ENCODE measurements around the gene ACOT13. TPM values are rescaled to one million over a fixed set of nuclear protein-coding genes. Genes with fewer than 3 reads are reported as not detected.

The ACOT13 gene
- total RNA-seq: 2.9 TPM
- 10 to 100 TPM; 14.3 to 26.7 (median 17.2) TPM for polyA plus RNA-seq

- Histone ChIP-seq H3K4me1 (ENCODE audit: control insufficient read depth, insufficient read depth, low read length, poor library complexity, severe bottlenecking) (peaks cover 43% of the 10 kb centered on the region), H3K27me3 (ENCODE audit: control insufficient read depth, insufficient read depth, low read length) (no peaks in the 10 kb centered on the region), H3K27ac (ENCODE audit: insufficient read depth, low read length, poor library complexity, severe bottlenecking) (peak within 1 kb of the TSS; percentile 86), H3K9me3 (ENCODE audit: control insufficient read depth in 2 of 2, low read length in 2 of 2) (peaks cover 0 to 3% of the 10 kb centered on the region in 2 experiments), H3K36me3 (ENCODE audit: control insufficient read depth, insufficient read depth, low read length) (peaks cover 25% of the 10 kb centered on the region), H3K4me3 (ENCODE audit: low read depth, low read length) (peak within 1 kb of the TSS; percentile 97)
- Mint-ChIP-seq H3K9me3 (peaks cover 0 to 7% (median 0%) of the 10 kb centered on the region in 7 donors), H3K4me1 (peaks cover 42 to 71% (median 50%) of the 10 kb centered on the region in 4 donors), H3K27me3 (no peaks in the 10 kb centered on the region), H3K36me3 (peaks cover 27% of the 10 kb centered on the region), H3K4me3 (peak within 1 kb of the TSS; percentile 94 to 100 (median 99)), H3K27ac (peak within 1 kb of the TSS; percentile 96 to 99 (median 97))
- ATAC-seq (ENCODE audit: low read depth in 2 of 2) (peak; percentile 93 to 94), DNase-seq (peak; percentile 95 to 98 (median 96))
Observed at GRCh38 chr6:24666641-24667377, at the start of gene ACOT13, which contains the start of gene TDP2. Gene ACOT13 (plus strand): TSS chr6:24667077. CDS start chr6:24667264, 187 bp downstream. Gene TDP2 (minus strand): TSS chr6:24666899. CDS start chr6:24666862, 37 bp downstream.

GRCh38 chr6:24619661-24620060, 47.2 kb upstream of the ACOT13 start:
- H3K9me3 Mint-ChIP-seq: peaks cover 0 to 3% (median 0%) of the 10 kb centered on the region in 7 donors
- DNase-seq: no peak

DNA sequence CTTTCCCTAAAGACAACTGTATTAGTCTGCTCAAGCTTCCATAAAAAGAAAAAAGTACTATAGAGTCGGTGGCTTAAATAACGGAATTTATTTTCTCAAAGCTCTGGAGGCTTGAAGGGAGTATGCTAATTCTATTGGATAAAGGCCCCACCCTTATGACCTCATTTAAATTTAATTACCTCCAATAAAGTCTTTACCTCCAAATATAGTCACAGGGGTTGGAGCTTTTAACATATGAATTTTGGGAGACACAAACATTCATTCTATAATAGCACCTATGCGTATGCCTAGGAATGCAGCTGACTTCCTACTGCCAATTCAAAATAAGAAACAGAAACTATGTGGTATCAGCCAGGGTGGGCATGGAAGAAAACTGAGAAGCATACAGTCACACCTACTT, 46.2 kb upstream of the ACOT13 start:
- peaks cover 0 to 2% (median 0%) of the 10 kb centered on the region in 7 donors for H3K9me3 Mint-ChIP-seq
- no peak overlapping the region for H3K27ac Mint-ChIP-seq
- Histone ChIP-seq H3K36me3 (ENCODE audit: control insufficient read depth, insufficient read depth, low read length) (no peaks in the 10 kb centered on the region), H3K9me3 (ENCODE audit: control insufficient read depth in 2 of 2, low read length in 2 of 2) (no peaks in the 10 kb centered on the region), H3K27ac (ENCODE audit: insufficient read depth, low read length, poor library complexity, severe bottlenecking) (no peak overlapping the region), H3K4me1 (ENCODE audit: control insufficient read depth, insufficient read depth, low read length, poor library complexity, severe bottlenecking) (no peaks in the 10 kb centered on the region), H3K4me3 (ENCODE audit: low read depth, low read length) (no peak overlapping the region), H3K27me3 (ENCODE audit: control insufficient read depth, insufficient read depth, low read length) (peaks cover under 1% of the 10 kb centered on the region)
- no peak overlapping the region for H3K4me3 Mint-ChIP-seq
- H3K4me1 Mint-ChIP-seq: no peaks in the 10 kb centered on the region
- no peak for ATAC-seq (ENCODE audit: low read depth in 2 of 2)
- H3K36me3 Mint-ChIP-seq: no peaks in the 10 kb centered on the region
- no peak for DNase-seq
- H3K27me3 Mint-ChIP-seq: peaks cover 35% of the 10 kb centered on the region

More at GRCh38 chr6:24619661-24620060, 47.2 kb upstream of the ACOT13 start:
- Mint-ChIP-seq H3K4me1 (no peaks in the 10 kb centered on the region), H3K36me3 (no peaks in the 10 kb centered on the region), H3K4me3 (no peak overlapping the region), H3K27ac (no peak overlapping the region), H3K27me3 (peaks cover 40% of the 10 kb centered on the region)
- H3K9me3 ChIP-seq (ENCODE audit: control insufficient read depth in 2 of 2, low read length in 2 of 2): no peaks in the 10 kb centered on the region
- peaks cover 8% of the 10 kb centered on the region for H3K27me3 ChIP-seq (ENCODE audit: control insufficient read depth, insufficient read depth, low read length)
- H3K27ac ChIP-seq (ENCODE audit: insufficient read depth, low read length, poor library complexity, severe bottlenecking): no peak overlapping the region
- no peak for ATAC-seq (ENCODE audit: low read depth in 2 of 2)
- H3K4me3 ChIP-seq (ENCODE audit: low read depth, low read length): no peak overlapping the region
- no peaks in the 10 kb centered on the region for H3K4me1 ChIP-seq (ENCODE audit: control insufficient read depth, insufficient read depth, low read length, poor library complexity, severe bottlenecking)
- no peaks in the 10 kb centered on the region for H3K36me3 ChIP-seq (ENCODE audit: control insufficient read depth, insufficient read depth, low read length)

- no peaks in the 10 kb centered on the region for H3K4me1 Mint-ChIP-seq
- peaks cover 0 to 1% (median 0%) of the 10 kb centered on the region in 7 donors for H3K9me3 Mint-ChIP-seq
- peaks cover 0 to 2% of the 10 kb centered on the region in 2 experiments for H3K9me3 ChIP-seq (ENCODE audit: control insufficient read depth in 2 of 2, low read length in 2 of 2)
- H3K4me1 ChIP-seq (ENCODE audit: control insufficient read depth, insufficient read depth, low read length, poor library complexity, severe bottlenecking): no peaks in the 10 kb centered on the region
- no peak for ATAC-seq (ENCODE audit: low read depth in 2 of 2)
- H3K27me3 ChIP-seq (ENCODE audit: control insufficient read depth, insufficient read depth, low read length): no peaks in the 10 kb centered on the region
- no peak overlapping the region for H3K4me3 Mint-ChIP-seq
- no peak for DNase-seq
- no peak overlapping the region for H3K27ac ChIP-seq (ENCODE audit: insufficient read depth, low read length, poor library complexity, severe bottlenecking)
- no peaks in the 10 kb centered on the region for H3K36me3 Mint-ChIP-seq
- H3K36me3 ChIP-seq (ENCODE audit: control insufficient read depth, insufficient read depth, low read length): no peaks in the 10 kb centered on the region
- H3K4me3 ChIP-seq (ENCODE audit: low read depth, low read length): no peak overlapping the region
- peaks cover 34% of the 10 kb centered on the region for H3K27me3 Mint-ChIP-seq
- H3K27ac Mint-ChIP-seq: no peak overlapping the region
Observed at GRCh38 chr6:24621626-24622289, 45.1 kb upstream of the ACOT13 start.

DNA sequence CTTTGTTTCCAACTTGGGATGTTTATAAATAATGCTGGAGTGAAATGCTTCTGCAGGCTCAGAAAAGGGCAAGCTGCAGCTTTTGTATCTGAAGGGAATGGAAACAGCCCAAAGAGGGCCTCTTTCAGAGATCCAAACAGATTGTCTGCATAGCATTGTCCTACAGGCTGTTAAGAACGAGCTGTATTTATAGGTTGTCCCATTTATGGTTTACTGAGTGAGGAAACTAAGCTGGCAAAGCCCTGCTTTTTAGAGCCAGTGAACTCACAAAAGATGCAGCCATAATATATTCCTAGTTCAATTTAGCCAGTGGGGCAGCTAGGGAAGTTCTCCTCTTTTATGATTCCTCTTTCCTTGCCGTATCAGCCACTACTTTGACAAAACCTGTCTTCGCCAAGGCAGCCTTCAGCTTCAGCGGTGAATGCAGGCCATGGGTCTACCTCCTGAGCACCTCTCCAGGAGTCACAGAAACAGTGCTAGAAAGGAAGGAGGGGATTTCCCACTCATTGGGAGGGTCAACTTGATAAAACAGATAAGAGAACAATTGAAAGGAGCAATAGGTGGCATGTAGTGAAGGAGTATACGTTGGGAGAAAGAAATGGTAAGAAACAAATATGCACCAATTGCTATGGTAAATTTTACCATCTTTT, 35.9 kb upstream of the ACOT13 start:
- DNase-seq (no peak), ATAC-seq (ENCODE audit: low read depth in 2 of 2) (no peak)
- Histone ChIP-seq H3K27ac (ENCODE audit: insufficient read depth, low read length, poor library complexity, severe bottlenecking) (no peak overlapping the region), H3K4me1 (ENCODE audit: control insufficient read depth, insufficient read depth, low read length, poor library complexity, severe bottlenecking) (no peaks in the 10 kb centered on the region), H3K27me3 (ENCODE audit: control insufficient read depth, insufficient read depth, low read length) (peaks cover 32% of the 10 kb centered on the region), H3K4me3 (ENCODE audit: low read depth, low read length) (no peak overlapping the region), H3K9me3 (ENCODE audit: control insufficient read depth in 2 of 2, low read length in 2 of 2) (no peaks in the 10 kb centered on the region), H3K36me3 (ENCODE audit: control insufficient read depth, insufficient read depth, low read length) (no peaks in the 10 kb centered on the region)
- Mint-ChIP-seq H3K4me1 (no peaks in the 10 kb centered on the region), H3K4me3 (no peak overlapping the region), H3K27ac (no peak overlapping the region), H3K27me3 (peaks cover 54% of the 10 kb centered on the region), H3K36me3 (no peaks in the 10 kb centered on the region), H3K9me3 (peaks cover 0 to 1% (median 0%) of the 10 kb centered on the region in 7 donors)

DNA sequence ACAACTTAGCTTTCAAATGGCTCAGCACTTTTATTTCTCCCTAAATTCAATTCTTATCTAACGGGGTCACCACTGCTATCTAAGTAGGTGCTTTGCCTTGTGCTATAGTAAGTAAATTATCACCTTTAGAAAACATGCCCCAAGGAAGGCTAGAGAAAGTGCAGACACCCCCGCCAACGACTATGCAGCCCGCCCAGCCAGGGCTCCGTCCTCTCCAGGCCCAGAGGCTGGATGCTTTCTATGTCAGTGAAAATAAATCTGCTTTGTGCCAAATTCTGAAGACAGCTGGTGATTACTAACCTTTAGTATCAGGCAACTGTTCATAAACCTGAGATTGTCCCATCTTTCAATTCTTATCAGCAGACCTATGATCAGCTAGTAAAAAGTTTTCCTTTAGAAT, 35.2 kb upstream of the ACOT13 start:
- Histone ChIP-seq H3K27ac (ENCODE audit: insufficient read depth, low read length, poor library complexity, severe bottlenecking) (no peak overlapping the region), H3K9me3 (ENCODE audit: control insufficient read depth in 2 of 2, low read length in 2 of 2) (no peaks in the 10 kb centered on the region), H3K36me3 (ENCODE audit: control insufficient read depth, insufficient read depth, low read length) (no peaks in the 10 kb centered on the region), H3K27me3 (ENCODE audit: control insufficient read depth, insufficient read depth, low read length) (peaks cover 34% of the 10 kb centered on the region), H3K4me1 (ENCODE audit: control insufficient read depth, insufficient read depth, low read length, poor library complexity, severe bottlenecking) (no peaks in the 10 kb centered on the region), H3K4me3 (ENCODE audit: low read depth, low read length) (no peak overlapping the region)
- Mint-ChIP-seq H3K27me3 (peaks cover 59% of the 10 kb centered on the region), H3K36me3 (no peaks in the 10 kb centered on the region), H3K9me3 (peaks cover 0 to 1% (median 0%) of the 10 kb centered on the region in 7 donors), H3K27ac (no peak overlapping the region), H3K4me3 (no peak overlapping the region), H3K4me1 (no peaks in the 10 kb centered on the region)
- ATAC-seq (ENCODE audit: low read depth in 2 of 2) (no peak), DNase-seq (no peak)

- Mint-ChIP-seq H3K4me1 (peaks cover 0 to 1% (median 0%) of the 10 kb centered on the region in 4 donors), H3K4me3 (no peak overlapping the region), H3K9me3 (peaks cover 0 to 1% (median 0%) of the 10 kb centered on the region in 7 donors), H3K36me3 (no peaks in the 10 kb centered on the region), H3K27ac (no peak overlapping the region), H3K27me3 (peaks cover 60% of the 10 kb centered on the region)
- DNase-seq (no peak), ATAC-seq (ENCODE audit: low read depth in 2 of 2) (no peak)
- Histone ChIP-seq H3K9me3 (ENCODE audit: control insufficient read depth in 2 of 2, low read length in 2 of 2) (no peaks in the 10 kb centered on the region), H3K27me3 (ENCODE audit: control insufficient read depth, insufficient read depth, low read length) (peaks cover 39% of the 10 kb centered on the region), H3K27ac (ENCODE audit: insufficient read depth, low read length, poor library complexity, severe bottlenecking) (no peak overlapping the region), H3K4me3 (ENCODE audit: low read depth, low read length) (no peak overlapping the region), H3K4me1 (ENCODE audit: control insufficient read depth, insufficient read depth, low read length, poor library complexity, severe bottlenecking) (no peaks in the 10 kb centered on the region), H3K36me3 (ENCODE audit: control insufficient read depth, insufficient read depth, low read length) (no peaks in the 10 kb centered on the region)
Observed at GRCh38 chr6:24632573-24632972, 34.3 kb upstream of the ACOT13 start.
